GM19239 (cell line): ENCODE data around the gene E2F4.
A peak's percentile ranks its signal among the peaks of the same experiment; 100 is the strongest.

ENCODE experiments used
- DNase-seq: peaks from one replicate; pipeline ENCODE4 v3.0.0; 2011; ENCODE audit warnings: low spot score; ENCODE audit not compliant: insufficient read length
- FAIRE-seq: peaks from 2 replicates; lab custom pipeline; 2011; peaks lifted over from hg19 to GRCh38; lab: Jason Lieb, UNC

Gene E2F4

DNA sequence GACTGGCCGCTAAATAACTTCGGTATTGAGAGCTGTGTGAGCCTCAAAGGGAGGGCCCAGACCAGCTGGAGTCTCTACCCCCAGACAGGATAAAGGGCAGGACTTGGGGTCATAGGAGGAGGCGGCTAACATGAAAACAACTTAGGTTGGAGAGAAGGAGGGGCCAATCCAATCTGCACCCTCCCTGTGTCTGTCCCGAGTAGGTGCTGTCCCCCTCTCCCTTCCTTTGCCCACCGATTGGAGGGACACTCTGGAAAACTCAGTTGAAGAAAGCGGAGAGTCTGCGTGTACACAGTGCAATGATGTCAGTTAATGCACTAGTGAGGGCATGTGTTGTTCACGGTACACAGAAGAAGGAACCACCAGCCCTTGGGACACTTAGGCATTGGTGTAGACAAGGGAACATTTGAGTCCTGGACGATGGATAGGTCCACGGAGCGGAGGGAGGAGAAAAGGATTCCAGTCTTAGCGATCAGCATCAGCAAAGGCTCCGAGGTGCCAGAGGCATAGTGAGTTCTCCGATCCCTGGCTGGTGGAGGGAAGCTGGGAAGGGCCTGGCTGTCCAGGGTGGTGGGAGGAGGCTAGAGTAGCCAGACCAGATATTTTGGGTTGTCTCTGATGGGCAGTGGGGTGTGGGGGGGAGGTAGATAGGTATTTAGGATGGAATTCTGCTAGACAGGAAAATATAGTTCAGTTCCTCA, 20.9 kb upstream of the E2F4 start:
- DNase-seq (no peak), FAIRE-seq (no peak)

DNA sequence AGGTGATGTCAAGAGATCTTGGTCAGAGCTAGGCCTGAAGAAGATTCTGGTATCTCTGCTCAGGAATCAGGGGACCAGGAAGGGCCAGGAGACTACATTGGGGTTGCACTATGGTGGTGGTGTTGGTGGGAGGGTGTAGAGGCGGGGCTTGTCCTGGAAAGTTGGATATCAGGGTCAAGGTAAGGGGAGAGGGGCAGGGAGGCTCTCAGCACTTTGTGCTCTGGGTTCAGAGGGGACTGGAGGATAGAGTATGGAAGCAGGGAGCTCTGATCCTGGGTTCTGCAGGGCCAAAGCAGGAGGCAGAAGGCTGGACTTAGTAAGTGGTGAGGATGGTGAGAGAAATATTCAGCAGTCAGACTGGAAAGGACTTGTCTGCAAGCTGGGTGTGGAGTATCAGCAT, 18.6 kb upstream of the E2F4 start:
- no peak for FAIRE-seq

DNA sequence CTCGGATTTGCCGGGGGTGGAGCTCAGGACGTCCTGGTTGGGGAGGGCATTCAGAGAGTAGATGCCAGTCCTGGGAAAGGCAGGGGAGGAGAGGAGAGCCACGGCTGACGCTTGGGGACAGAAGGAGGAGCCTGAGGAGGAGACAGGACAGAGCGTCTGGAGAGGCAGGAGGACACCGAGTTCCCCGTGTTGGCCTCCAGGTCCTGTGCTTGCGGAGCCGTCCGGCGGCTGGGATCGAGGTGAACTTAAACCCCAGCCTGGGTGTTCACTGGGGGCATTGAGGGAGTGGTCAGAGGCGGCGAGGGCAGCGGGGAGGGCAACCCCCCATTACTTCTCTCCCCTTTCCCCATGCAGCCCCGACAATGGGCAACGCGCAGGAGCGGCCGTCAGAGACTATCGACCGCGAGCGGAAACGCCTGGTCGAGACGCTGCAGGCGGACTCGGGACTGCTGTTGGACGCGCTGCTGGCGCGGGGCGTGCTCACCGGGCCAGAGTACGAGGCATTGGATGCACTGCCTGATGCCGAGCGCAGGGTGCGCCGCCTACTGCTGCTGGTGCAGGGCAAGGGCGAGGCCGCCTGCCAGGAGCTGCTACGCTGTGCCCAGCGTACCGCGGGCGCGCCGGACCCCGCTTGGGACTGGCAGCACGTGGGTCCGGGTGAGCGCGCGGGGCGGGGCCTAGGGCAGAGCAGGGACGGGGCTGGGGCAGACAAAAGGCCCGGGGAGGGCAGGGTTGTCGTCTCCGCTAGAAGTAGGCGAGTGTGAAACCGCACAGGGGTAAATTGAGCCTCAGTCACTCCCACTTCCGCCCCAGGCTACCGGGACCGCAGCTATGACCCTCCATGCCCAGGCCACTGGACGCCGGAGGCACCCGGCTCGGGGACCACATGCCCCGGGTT, 17.9 kb upstream of the E2F4 start:
- FAIRE-seq (no peak), DNase-seq (no peak)

More for the DNA sequence above, 18.6 kb upstream of the E2F4 start:
- DNase-seq: no peak

DNA sequence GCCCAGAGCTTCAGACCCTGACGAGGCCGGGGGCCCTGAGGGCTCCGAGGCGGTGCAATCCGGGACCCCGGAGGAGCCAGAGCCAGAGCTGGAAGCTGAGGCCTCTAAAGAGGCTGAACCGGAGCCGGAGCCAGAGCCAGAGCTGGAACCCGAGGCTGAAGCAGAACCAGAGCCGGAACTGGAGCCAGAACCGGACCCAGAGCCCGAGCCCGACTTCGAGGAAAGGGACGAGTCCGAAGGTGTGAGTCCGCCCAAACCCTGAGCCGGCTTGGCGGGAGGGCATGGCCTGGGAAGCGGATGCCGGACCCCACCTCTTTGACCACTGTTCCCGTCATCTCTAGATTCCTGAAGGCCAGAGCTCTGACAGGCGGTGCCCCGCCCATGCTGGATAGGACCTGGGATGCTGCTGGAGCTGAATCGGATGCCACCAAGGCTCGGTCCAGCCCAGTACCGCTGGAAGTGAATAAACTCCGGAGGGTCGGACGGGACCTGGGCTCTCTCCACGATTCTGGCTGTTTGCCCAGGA, 17.2 kb upstream of the E2F4 start:
- DNase-seq (no peak), FAIRE-seq (no peak)

DNA sequence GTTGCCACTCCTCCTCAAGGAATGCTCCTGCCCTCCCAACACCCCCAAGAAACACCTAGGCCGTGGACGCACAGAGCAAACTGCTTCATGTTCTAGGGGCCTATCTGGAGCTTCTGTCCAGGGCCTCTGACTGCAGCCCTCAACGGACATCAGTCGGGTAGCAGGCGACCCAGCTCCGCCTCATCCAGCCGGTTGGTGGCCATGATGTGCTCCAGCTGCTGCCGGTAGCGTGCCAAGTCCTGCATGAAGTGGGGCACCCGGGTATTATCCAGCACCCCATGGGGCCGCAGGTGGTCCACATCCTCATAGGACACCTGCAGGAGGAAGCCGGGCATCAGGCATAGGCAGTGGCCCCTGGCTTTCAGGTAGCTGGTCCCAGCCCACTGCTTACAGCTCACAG, 15.3 kb upstream of the E2F4 start:
- FAIRE-seq (no peak), DNase-seq (no peak)

DNA sequence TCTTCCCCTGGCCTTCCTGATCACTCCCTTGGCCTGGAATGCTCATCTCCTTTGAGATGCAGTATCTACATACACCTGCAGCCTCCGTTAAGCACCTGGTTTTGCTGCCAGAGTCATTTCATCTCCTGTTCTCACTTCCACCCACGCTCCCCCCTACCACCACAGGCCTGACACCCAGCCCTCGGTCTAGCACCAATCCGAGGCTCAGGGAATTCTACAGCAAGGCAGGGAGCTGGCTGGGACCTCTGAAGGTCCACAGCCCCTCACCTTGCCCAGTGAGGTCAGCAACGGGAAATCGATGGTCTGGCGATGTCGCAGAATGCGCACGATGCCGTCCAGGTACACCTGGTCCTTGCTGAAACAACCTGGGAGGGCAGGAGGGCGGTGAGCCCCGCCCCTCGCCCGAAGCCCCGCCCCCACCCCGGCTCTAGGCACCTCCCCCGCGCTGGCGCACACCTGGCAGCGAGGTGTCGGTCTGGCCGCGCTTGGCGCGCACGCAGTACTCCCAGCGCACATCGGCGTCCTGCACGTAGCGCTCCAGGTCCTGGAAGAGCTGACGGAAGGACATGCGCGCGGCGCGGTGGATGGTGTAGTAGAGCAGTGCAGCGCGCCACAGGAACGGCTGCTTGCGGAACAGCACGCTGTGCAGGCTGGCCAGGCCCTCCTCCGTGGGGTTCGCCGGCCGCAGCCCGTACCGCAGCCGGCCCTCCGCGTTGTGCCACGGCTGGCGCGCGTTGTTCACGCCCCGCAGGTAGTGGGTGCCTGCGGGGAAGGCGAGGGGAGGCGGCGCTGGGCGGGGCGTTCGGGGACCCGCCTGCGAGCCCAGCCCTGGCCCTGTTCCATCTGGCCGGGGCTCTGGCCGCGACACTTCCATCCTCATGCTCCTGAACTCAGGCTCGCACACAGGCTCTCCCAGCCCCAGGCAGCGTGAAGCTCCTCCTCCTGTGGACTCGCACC, 13.9 kb upstream of the E2F4 start:
- FAIRE-seq (no peak), DNase-seq (no peak)

DNA sequence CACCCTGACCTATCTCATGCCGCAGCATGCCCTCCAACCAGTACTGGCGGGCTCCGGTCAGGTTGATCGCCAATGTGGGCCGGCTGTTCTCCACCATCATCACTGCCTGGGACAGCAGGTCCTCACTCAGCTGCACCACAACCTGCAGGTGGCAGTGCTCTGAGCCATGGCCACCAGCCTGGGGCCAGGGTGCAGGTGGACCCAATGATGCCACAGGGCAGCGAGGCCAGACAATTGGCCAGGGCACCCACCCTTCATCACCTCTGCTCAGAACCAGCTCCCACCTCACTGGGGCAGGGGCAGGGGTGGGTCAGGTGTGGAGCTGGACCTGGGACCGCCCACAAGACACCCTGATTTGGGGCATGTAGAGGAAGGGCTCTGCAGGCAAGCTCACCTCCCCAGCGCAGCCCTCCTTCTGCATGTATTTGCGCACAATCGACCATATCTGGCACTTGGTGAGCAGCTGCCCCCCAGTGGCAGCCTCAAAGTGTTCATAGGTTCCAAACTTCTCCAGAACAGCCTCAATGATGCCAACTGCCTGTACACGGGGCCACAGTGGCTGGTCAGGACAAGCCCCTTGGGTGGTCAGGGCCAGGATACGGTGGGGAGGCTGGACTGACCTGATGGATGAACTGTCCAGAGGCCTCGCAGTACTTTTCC, 12.4 kb upstream of the E2F4 start:
- no peak for DNase-seq

DNA sequence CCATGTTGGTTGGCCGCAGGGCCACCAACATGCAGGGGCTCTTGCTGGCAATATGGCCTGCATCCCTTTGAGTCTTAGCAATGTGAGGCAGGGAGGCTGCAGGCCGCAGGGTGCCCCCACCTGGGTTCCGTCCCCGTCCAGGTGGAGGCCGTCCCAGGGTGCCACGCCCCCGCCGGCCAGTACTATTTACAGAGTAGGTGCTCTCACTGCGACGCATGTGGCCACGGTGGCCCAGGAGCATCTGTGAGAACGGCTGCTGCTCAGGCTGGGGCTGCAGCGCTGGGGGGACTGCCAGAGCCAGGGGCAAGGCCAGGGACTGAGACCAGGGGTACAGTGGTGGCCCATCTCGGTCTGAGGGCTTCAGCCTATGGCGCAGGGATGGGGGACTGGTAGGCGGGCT, 11.8 kb upstream of the E2F4 start:
- DNase-seq (no peak), FAIRE-seq (no peak)

More for the DNA sequence above, 12.4 kb upstream of the E2F4 start:
- FAIRE-seq: no peak

DNA sequence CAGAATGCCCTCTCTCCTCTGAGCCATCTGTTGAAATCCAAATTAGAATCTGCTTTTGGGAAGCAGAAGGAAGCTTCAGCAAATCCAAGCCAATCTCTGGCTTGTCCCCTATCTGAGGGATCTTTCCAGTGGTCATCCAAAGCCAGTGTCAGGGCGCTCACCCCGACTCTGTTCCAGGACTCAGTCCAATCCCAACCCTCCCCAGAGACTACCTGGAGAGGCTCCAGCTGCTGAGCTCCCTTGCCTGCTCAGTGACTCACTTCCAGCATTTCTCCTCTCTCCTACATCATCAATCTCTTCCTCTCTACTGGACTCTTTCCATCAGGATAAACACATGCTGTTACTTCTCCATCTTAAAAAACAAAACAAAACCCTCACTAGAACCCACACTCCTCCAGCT, 10.6 kb upstream of the E2F4 start:
- FAIRE-seq (no peak), DNase-seq (no peak)

DNA sequence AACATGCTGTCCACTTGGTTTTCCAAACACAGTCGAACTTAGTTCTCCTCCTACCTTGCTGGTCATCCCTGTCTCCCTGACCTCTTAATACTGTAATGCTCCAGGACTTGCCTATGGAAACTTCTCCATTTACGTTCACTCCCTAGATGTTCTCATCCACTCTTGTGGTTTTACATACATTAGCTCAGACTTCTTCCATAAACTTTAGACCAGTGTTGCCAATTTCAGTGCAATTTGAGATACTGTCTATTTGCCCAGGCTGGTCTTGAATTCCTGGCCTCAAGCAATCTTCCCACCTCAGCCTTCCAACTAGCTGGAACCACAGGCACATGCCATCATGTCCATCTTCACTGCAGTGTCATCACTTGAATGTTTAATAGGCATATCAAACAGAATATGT, 9.7 kb upstream of the E2F4 start:
- no peak for FAIRE-seq
- DNase-seq: no peak

DNA sequence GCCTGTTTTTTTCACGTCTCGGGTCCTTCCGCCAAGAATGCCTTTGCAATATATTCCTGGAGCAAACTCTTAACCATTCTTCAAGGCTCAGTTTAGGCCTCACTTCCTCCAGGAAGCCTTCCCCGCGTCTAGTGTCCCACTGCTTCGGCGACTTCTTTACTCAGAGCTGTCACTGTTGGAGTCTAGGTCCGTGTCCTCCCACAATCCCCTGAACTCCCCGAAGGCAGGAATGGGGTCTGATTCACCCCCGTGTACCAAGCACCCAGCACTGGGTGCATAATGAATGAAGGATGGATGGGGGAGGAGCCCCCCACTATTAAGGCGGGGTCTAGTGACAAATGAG, 8.7 kb upstream of the E2F4 start:
- DNase-seq (no peak), FAIRE-seq (no peak)

DNA sequence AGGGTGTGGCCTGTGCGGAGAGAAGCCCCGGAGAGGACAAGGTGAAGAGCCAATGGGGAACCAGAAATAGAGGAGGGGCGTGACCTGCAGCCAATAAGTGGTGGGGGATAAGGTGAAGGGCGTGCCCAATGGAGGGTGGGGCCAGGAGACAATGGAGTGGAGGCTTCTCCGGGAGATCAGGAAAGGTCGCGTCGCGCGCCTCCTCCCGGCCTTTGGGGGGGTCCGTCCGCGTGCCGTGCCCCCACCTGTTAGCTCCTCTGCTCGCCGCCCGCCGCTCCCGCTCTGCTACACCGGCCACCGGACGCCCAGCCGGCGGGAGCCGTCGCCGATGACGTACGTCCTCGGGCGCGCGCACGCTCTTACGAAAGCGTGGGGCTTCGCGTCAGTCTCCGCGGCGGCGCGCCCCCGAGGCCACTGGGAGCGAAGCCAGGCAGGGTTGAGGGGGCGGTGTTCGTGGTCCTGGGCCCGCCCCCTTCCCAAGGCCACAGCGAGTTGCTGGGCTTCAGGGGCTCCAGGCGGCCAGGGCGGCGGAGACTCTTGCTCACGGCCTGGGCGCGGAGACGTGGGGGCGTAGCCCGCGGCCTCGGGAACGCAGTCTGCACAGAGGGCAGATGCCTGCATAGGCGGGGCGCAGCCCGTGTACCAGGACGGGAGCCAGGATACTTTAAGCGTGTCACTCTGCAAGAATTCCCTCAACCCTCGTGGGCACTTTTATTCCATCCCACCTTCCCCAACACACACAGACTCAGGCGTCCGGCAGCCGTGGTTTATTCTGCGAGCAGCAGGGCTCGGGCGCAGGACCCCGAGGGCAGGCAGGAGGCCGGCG, 8.1 kb upstream of the E2F4 start, which contains the start of gene MATCAP1:
Gene MATCAP1 (minus strand): TSS at position 337 of the 826 bp plus-strand sequence. CDS start 3,353 bp downstream, outside the sequence.
- peak; percentile 100 for DNase-seq
- peak; percentile 100 for FAIRE-seq

DNA sequence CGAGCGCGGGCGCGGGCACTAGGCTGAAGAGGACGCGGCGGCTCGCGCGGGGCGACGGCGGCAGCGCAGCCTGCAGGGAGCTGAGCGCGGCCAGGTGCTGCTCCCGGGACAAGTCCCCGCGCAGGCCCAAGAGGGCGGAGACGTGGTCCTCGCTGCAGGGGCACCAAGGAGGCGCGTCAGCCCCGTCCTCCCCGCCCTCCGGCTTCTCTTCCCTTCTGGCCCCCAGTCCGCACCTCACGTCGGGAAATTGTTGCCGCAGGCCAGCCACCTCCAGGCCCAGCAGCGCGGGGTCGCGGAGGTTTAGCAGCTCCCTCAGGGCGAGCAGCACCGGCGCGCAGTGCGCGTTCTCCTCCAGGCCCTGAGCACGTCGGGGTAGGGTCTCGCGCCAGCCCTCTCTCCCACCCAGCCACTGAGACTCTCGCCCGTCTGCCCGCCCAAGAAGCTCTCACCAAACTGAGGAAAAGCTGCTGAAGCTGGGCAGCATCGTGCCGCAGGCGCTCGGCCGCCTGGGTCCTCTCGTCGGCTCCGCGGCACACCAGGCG, 7.4 kb upstream of the E2F4 start:
- FAIRE-seq: peak; percentile 23
- no peak for DNase-seq

DNA sequence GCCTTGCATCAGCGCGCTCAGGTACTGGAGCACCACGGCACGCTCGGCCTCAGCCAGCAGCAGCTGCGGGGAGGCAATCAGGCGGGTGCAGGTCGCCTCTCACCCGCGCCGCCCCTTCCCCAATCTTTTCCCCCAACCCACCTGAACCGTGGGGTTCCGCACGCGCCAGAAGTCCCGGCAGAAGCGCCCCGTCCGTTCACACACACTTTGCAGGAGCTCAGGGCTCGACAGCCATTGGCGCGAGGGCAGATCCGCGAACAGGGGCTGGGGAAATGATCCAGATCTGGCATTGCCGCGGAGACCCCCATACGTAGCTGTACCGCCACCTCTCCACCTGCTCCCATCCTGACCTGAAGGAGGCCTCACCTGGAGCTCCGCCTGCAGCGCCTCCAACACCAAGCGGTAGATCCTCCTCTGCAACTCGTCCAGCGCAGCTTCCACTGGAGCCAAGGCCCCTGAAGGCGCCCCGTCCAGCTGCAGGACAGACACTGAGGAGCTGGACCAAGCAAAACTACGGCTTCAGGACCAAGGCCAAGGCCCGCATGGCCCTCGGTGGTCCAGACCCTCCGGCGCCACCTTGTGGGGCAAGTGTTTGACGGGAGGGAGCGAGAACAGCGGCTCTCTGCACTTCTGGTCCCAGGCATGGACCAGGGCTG, 6.8 kb upstream of the E2F4 start:
- DNase-seq (no peak), FAIRE-seq (peak; percentile 96)

DNA sequence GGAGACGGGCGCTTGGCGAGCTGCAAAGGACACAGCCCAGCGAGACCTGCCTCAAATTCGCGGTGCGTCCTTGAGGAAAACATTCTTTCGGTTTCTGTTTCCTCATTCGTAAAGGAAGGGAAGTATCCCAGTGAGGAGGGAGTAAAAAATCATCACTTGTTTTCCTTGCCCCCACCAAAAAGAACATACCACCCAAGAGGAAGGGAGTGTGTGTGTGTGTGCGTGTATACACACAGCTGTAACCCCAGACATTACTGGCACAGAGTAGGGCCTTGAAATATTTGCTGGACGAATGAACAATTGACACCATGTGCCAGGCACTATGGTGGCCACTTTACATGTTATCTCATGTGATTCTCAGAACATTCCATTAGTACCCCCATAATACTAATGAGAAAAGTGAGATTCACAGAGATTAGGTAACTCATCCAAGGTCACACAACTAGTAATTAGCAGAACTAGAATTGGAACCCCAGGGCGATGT, 6.3 kb upstream of the E2F4 start:
- FAIRE-seq: no peak

DNA sequence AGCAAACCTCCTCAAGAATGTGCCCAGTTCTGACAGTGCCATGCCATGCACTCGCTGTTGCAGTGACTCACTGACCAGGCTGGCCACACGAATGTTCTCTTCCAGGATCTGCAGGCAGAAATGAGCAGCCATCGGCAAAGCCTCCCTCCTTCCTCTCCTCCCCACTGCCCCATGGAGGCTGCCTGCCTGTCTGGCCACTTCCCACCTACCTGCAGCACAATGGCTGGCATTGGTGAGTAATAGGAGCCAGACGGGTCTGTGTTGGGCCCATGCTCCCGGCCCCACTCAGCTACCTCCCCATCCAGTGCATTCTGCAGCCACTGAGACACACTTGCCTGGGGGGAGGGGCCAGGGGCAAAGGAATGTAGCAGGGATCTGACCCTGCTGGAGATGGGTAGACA, 5.4 kb upstream of the E2F4 start:
- no peak for DNase-seq
- FAIRE-seq: no peak

More for the DNA sequence above, 6.3 kb upstream of the E2F4 start:
- no peak for DNase-seq

DNA sequence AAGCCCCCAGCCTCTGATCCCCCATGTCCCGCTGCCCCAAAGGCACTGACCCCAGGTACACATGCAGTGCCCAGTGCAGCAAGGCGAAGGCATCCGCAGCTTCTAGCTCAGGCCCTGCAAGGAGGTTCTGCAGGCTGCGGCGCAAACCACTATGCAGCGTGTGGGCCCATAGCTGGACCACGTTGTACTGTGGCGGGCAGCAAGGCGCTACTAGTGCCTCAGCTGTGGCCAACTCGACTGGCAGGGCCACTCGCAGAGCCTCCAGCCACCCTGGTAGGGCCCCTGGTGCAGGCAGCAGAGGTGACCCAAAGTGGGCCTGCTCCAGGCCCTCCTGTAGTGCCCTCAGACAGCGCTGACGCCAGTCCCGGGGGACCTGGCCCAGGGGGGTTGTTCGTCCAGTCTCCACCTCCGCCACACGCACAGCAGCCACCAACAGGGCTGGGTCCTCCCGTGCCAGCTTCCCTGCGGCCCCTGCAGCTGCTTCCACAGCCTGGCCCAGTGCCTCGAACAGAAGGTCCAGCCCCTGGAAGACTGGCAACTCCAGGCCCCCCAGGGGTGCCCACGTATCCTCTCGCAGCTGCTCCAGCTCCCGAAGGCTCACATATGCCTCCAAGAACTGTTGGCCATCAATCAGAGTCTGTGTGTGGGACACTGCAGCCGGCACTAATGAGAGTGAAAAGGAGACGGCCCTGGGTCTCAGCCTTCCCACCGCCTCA, 4.6 kb upstream of the E2F4 start:
- no peak for DNase-seq
- no peak for FAIRE-seq
